GM12891 (cell line): ENCODE results near the gene NAA50.

ENCODE experiments used
- POLR2A ChIP-seq: IDR thresholded peaks from 2 replicates; pipeline ENCODE4 v1.6.1; 2011; ENCODE audit warnings: low read depth, low read length, control low read depth
- POLR2AphosphoS5 ChIP-seq: IDR thresholded peaks from 2 replicates; pipeline ENCODE4 v1.6.1; 2011; ENCODE audit warnings: low read depth, low read length, control low read depth
- POU2F2 ChIP-seq: IDR thresholded peaks from 2 replicates; pipeline ENCODE4 v1.6.1; 2011; ENCODE audit warnings: low read depth, mild to moderate bottlenecking, control low read depth, low read length, moderate library complexity
- SPI1 ChIP-seq: IDR thresholded peaks from 2 replicates; pipeline ENCODE4 v1.6.1; 2011; ENCODE audit warnings: low read depth, low read length, control low read depth
- TAF1 ChIP-seq: IDR thresholded peaks from 2 replicates; pipeline ENCODE4 v1.6.1; 2011; ENCODE audit warnings: low read depth, low read length, control low read depth

- TF ChIP-seq POLR2A, result no peak
- TF ChIP-seq POLR2AphosphoS5, result no peak
- no peak for TF ChIP-seq TAF1
- no peak for TF ChIP-seq SPI1
- TF ChIP-seq POU2F2, result no peak
These were observed 27.3 kb upstream of the NAA50 start for GRCh38 chr3:113773381-113773780.
